K562 (cell line): Measurements from ENCODE around the gene HP1BP3.

ENCODE experiments used
- POLR2A ChIP-seq: fragments of 450-650 bp; conservative IDR thresholded peaks from 2 replicates; pipeline ENCODE4 v1.6.1; 2016
- TF ChIP-seq, protein P1 (sequence below): fragments of 250-450 bp; sonication (Bioruptor Pico); IDR thresholded peaks from 2 replicates; pipeline ENCODE4 v1.4.0; 2020; ENCODE audit warnings: mild to moderate bottlenecking, moderate library complexity

DNA sequence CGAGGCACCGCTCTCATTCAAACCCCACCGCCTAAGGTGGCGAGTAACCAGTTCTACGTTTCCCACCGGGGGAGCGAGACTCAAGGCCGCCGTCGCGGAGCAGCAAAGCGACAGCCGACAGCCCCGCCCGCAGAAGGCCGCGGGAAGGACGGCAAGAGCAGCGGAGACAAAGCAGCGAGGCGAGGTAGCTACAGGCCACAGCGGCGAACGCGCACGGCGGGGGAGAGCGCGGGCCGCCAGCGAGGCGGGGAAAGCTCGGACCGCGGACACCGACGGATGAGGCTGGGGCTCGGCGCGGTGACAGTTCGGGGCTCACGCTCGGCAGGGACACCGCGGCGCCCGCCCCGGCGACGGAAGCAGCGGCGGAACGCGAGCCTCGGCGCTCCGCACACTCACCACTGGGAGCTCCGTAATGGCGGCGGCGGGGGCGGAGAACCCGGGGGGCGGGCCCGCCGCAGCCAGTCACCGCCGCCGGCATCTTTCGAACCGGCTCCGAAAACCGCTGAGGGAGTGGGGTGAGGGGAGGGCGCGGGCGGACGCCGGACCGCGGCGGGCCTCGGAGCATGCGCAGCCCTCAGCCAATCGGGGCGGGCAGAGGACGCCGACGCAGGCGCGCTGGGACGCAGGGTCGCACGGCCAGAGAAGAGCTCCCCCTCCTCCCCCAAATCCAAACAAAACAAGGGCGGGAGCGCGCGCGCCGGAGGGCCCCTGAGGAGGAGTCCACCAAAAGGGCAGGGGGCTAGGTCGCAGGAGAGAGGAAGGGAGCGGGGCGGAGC, 666 bp downstream of the HP1BP3 start:
- TF ChIP-seq, protein P1, sequence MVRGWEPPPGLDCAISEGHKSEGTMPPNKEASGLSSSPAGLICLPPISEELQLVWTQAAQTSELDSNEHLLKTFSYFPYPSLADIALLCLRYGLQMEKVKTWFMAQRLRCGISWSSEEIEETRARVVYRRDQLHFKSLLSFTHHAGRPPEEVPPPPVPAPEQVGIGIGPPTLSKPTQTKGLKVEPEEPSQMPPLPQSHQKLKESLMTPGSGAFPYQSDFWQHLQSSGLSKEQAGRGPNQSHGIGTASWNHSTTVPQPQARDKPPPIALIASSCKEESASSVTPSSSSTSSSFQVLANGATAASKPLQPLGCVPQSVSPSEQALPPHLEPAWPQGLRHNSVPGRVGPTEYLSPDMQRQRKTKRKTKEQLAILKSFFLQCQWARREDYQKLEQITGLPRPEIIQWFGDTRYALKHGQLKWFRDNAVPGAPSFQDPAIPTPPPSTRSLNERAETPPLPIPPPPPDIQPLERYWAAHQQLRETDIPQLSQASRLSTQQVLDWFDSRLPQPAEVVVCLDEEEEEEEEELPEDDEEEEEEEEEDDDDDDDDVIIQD = no peak
- TF ChIP-seq POLR2A = peak; percentile 90
